ENCODE measurements around the gene NID2.

DNA sequence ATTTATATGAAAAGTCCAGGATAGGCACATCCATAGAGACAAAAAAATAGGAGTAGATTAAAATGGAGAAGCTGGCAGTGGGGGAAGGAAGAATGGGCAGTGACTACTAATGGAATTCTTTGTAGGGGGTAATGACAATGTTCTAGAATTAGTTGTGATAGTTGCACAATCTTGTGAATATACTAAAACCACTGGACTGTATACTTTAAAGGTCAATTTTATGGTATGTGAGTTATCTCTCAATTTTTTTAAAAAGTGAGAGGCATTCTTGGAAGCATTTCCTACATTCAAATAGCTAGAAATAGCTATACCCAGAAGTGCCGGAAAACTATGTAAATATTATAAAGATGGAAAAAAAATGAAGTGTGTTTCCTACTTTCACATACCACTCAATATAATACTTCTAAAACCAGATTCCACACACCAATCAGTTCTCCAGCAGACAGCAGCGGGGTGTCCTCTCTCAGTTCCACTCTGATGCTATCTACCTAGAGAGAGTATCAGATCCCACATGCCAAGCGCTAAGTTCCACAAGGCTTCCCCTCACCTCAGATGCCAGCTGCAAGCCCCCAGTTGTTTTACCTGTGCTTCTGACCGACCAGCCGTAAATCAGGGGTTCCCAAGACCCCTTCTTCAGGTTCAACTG, 41.7 kb upstream of the NID2 start:
- TF ChIP-seq, protein P1, sequence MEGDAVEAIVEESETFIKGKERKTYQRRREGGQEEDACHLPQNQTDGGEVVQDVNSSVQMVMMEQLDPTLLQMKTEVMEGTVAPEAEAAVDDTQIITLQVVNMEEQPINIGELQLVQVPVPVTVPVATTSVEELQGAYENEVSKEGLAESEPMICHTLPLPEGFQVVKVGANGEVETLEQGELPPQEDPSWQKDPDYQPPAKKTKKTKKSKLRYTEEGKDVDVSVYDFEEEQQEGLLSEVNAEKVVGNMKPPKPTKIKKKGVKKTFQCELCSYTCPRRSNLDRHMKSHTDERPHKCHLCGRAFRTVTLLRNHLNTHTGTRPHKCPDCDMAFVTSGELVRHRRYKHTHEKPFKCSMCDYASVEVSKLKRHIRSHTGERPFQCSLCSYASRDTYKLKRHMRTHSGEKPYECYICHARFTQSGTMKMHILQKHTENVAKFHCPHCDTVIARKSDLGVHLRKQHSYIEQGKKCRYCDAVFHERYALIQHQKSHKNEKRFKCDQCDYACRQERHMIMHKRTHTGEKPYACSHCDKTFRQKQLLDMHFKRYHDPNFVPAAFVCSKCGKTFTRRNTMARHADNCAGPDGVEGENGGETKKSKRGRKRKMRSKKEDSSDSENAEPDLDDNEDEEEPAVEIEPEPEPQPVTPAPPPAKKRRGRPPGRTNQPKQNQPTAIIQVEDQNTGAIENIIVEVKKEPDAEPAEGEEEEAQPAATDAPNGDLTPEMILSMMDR (IDR thresholded peaks at IDR 0.05; ENCODE audit: low read depth, low read length) = no peak
- TF ChIP-seq EZH2phosphoT487 (IDR thresholded peaks at IDR 0.05; ENCODE audit: low read depth) = no peak
